Hematopoietic multipotent progenitor cell treated with erythropoietin and hydrocortisone succinate and interleukin-3 and kit ligand, for 15 days (in vitro differentiated cells): Measurements from ENCODE around the gene SNRNP70.
A peak's percentile ranks its signal among the peaks of the same experiment; 100 is the strongest.

Experiments
- DNase-seq: peaks from one replicate; pipeline ENCODE4 v3.0.0-alpha.2; 2015; ENCODE audit warnings: low spot score

The SNRNP70 gene

DNA sequence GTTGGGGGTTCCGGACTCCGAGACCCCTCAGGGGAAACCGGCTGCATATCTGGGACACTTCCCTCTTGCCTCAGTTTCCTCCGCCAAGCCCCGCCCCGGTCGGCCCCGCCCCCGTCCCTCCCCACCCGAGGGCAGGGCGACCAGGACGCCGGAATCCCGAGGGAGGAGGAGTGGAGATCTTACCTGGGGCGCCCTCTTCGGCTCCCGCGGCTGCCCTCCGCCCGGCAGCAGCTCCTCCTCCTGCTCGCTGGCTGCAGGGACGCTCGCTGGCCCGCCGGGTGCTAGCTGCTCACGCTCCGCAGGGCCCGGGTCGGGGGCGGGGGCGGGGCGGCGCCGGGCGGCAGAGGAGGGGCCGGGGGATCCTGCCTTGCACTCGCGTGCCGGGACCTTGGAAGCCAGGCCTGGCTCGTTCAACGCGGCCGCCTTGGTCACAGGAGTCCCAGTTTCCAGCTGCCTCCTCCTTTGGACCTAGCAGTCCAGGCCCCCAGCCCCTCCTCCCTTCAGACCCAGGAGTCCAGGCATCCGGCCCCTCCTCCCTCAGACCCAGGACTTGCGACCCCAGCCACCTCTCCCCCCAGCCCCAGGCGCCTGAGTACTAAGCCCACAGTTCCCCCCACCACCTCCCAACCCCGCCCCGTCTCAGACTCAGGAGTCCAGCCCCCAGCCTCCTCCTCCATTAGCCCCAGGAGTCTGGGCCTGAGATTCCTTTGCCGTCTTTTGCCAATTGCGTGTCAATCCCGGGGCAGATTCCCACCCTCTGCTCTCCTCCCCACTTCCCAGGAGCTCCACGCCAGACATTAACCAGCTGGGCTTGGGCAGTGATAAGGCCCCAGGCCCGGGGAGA, 20.3 kb upstream of the SNRNP70 start, which contains the start of gene NTF4:
NTF4 (minus strand) TSS at position 51 of the 844 bp plus-strand sequence. CDS start 2,821 bp downstream, outside the sequence.
- DNase-seq = no peak

DNA sequence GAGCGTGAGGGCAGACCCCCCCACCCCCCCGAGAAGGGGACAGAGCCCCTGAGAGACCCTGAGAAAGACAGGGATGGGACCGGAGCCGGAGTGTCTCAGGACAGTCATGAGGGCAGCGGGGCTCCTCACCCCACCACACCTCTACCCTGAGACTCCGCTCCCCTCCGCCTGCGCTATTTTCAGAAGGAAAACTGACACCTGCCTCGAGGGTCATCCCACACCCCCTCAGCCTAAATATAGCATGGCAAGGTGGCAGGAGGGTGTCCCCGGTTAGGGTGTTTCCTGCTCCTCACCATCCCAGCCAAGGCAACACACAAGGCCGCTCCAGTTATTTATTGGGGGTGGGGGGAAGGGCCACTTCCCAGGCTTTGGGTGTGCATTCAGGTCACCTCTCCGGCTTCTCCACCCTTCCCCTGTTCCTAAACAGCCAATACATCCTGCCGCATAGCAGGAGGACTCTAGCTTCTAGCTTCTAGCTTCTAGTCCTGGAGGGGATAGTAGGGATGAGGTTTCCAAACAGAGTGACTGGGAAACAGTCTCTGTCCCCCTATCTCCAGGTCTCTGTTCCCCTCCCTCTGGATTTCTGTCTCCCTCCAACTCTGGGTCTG, 19.2 kb upstream of the SNRNP70 start:
- DNase-seq = no peak

- DNase-seq = no peak
Measured at GRCh38 chr19:49067554-49067953, 17.7 kb upstream of the SNRNP70 start.

GRCh38 chr19:49069026-49069425, 16.2 kb upstream of the SNRNP70 start:
- DNase-seq = no peak

DNA sequence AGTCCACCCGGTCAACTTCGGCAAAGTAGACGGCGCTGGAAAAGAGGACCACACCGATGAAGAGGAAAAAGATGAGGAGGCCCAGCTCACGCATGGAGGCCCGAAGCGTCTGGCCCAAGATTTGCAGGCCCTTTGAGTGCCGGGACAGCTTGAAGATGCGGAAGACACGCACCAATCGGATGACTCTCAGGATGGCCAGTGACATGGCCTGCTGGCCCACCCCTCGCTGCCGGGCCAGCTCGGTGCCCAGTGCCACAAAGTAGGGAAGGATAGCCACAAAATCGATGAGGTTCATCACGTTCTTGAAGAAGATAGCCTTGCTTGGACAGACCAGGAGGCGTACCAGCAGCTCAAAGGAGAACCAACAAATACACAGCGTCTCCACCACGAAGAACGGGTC, 14.8 kb upstream of the SNRNP70 start:
- DNase-seq = no peak

- DNase-seq = no peak
Measured at GRCh38 chr19:49071860-49072547, 13.2 kb upstream of the SNRNP70 start.

DNA sequence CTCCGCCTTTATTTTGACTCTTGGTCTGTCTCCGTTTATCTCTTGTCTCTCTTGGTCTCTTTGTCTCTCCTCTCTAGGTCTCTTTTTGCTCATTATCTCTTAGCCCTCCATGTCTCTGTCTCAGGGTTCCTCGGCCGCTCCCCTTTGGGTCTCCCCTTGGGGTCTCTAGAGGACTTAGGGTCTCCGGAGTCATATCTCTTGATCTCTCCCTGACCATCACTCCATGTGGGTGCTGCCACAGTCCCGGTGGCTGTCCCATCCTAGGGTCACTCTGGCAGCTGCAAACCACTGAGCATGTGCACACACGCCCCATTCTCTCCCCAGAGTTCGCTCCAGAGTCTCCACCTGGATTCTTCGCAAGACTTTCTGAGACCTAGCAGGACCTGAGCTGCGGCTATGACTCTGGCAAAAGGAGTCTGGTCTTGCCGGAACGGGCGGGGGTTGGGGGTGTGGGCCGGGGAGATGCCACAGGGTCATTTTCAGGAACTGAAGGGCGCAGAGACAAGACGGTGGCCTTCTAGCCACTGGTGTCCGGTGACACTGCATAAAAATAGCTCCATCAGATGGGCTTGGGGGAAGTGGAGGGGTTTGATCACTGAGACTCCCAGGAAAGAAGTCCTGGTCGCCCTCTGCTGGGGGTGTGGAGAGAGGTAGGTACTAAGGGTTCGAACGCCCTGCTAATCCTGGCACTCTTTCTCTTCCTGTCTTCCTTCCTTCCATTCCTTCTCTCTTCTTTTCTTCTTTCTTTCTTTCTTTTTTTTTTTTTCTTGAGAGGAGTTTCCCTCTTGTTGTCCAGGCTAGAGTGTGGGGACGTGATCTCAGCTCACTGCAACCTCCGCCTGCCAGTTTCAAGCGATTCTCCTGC, 11.5 kb upstream of the SNRNP70 start:
- DNase-seq = no peak

DNA sequence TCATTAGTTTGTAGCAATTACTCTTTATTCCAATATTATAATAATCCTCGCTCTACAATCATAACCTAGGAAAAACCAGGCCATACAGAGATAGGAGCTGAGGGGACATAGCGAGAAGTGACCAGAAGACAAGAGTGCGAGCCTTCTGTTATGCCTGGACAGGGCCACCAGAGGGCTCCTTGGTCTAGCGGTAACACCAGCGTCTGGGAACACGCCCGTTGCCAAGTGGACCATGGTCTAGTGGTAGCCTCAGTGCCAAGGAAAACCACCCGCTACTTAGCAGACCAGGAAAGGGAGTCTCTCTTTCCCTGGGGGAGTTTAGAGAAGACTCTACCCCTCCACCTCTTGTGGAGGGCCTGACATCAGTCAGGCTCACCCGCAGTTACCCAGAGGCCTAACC, 10.4 kb upstream of the SNRNP70 start:
- peak; percentile 17 for DNase-seq

- DNase-seq = no peak
Measured at GRCh38 chr19:49080392-49080791, 4.9 kb upstream of the SNRNP70 start.

GRCh38 chr19:49081273-49081672, 4.0 kb upstream of the SNRNP70 start:
- no peak for DNase-seq

GRCh38 chr19:49084206-49085019, 838 bp upstream of the SNRNP70 start:
- no peak for DNase-seq

DNA sequence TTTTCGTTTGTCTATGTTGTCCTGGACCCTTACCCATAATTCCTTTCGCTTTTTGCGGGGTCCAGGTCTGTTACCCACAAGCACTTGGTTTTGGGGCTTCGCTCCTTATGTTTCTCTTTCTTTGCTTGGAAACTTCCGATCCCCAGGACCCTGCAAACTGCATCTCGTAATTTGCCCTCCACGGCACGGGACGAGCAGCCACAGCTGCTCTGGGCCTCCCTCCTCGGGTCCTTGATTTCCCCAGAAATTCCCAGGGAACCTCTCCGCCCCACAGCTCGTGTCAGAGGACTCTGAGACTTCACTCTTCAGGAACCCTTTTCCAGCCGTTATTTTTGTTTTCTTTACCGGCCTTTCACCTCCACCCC, 599 bp downstream of the SNRNP70 start:
- DNase-seq = no peak

- DNase-seq = no peak
Measured at GRCh38 chr19:49086296-49086695, 1.0 kb downstream of the SNRNP70 start.

DNA sequence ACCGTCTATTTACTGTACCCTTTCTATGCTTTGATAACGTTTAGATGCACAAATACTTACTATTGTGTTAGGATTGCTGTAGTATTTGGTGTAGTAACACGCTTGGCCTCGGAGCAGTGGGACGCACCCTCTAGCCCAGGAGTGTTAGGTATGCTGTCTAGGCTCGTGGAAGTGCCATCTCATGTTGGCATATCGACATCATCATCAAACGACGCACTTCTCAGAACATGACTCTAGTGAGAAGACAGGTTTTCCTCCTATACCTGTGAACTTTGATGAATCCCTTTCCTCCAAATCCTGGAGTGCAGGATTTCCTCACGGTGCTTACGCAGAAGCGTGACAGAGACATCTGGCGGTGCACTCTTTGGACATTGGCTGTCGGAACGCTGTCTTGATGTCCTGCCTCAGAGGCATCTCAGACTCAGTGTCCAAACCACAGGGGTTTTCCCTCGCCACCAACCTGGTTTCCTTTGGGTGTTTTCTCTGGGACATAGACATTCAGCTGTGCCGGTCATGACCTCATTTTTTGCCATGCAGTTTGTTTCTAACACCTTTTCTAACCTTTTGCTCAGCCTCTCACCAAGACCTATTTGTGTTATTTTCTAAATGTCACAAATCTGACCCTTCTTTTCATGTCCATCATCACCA, 6.3 kb downstream of the SNRNP70 start:
- DNase-seq = no peak

DNA sequence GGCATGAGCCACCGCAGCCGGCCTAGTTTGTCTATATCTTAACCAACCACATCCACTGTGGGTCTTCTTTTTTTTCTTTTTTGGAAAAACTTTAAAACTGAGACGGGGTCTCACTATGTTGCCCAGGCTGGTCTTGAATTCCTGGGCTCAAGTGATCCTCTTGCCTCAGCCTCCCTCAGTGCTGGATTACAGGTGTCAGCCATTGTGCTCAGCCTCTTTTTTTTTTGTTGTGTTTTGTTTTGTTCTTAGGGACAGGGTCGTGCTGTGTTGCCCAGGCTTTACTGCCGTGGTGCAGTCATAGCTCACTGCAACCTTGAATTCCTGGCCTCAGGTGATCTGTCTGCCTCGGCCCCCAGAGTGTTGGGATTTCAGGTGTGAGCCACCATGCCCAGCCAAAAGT, 7.4 kb downstream of the SNRNP70 start:
- DNase-seq = no peak

GRCh38 chr19:49094505-49095482, 9.5 kb downstream of the SNRNP70 start:
- DNase-seq = no peak

DNA sequence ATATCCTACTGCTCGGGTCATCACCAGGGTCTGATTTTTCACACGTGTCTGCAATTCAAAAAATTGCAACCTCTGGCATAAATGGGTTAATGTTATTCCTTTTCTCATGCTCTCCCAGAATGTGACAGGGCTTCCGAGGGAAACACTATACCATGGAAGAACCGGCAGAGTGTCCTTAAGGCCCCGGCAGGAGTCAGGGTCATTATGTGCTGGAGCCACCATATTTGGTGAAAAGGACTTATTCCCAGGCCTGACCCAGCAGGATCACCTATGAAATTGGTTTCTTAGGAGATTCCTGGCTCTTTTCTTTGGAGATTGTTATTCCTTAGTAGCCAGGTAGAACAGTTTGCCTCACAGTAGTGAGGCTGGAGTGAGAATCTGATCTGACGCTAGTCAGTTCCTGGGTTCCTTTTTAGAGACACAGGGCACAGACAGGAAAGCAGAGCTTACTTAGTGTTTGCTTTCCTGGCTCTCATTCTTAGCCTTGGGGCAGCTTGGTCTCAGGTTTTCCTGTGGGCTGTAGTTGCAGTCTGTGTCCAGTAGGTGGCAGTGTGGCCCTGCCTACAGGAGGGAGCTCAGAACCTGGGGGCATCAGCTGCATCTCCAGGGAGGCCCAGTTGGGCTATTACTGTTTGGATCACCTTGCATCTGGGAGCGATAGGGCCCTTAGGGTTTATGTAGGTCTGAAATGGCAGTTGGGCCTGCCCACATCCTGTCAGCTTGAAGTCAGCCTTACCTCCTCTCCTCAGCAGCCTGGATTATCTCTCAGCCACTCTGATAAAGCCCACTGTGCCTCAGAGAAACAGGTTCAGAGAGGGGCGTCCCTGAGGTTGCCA, 12.4 kb downstream of the SNRNP70 start:
- DNase-seq = peak; percentile 83

GRCh38 chr19:49098795-49099194, 13.5 kb downstream of the SNRNP70 start:
- DNase-seq = no peak

- DNase-seq = no peak
Measured at GRCh38 chr19:49101160-49101559, 15.9 kb downstream of the SNRNP70 start.
